H9 (cell line): ENCODE results near the gene SYVN1. TPM values are rescaled to one million over a fixed set of nuclear protein-coding genes. Genes with fewer than 3 reads are reported as not detected.
A peak's percentile ranks its signal among the peaks of the same experiment; 100 is the strongest.

Source experiments
- DNase-seq: peaks from one replicate; pipeline ENCODE4 v3.0.0-alpha.2; 2017
- H2AFZ ChIP-seq: one replicate; pipeline ENCODE4 v1.6.1; 2013; ENCODE audit warnings: mild to moderate bottlenecking, low read length, control low read depth, moderate library complexity
- H2AK5ac ChIP-seq: 2 replicates; pipeline ENCODE4 v1.6.1; 2013; ENCODE audit warnings: low read length, control low read depth, mixed read lengths; ENCODE audit not compliant: insufficient read length
- H2BK120ac ChIP-seq: one replicate; pipeline ENCODE4 v1.6.1; 2013; ENCODE audit warnings: low read depth, mild to moderate bottlenecking, low read length, control low read depth, inconsistent platforms; ENCODE audit not compliant: poor library complexity, severe bottlenecking
- H2BK12ac ChIP-seq: 2 replicates; pipeline ENCODE4 v1.6.1; 2013; ENCODE audit warnings: low read length, control low read depth, mixed read lengths, low read depth; ENCODE audit not compliant: insufficient read length
- H2BK15ac ChIP-seq: 2 replicates; pipeline ENCODE4 v1.6.1; 2013; ENCODE audit warnings: low read depth, low read length, control low read depth
- H2BK20ac ChIP-seq: one replicate; pipeline ENCODE4 v1.6.1; 2013; ENCODE audit warnings: low read depth, mild to moderate bottlenecking, low read length, control low read depth, inconsistent platforms; ENCODE audit not compliant: poor library complexity, severe bottlenecking
- H2BK5ac ChIP-seq: 2 replicates; pipeline ENCODE4 v1.6.1; 2013; ENCODE audit warnings: low read length, control low read depth, mixed read lengths; ENCODE audit not compliant: insufficient read length
- H3K14ac ChIP-seq: 2 replicates; pipeline ENCODE4 v1.6.1; 2013; ENCODE audit warnings: low read length, control low read depth; ENCODE audit not compliant: insufficient read depth
- H3K18ac ChIP-seq: 2 replicates; pipeline ENCODE4 v1.6.1; 2013; ENCODE audit warnings: low read depth, mild to moderate bottlenecking, mixed read lengths, low read length, control low read depth; ENCODE audit not compliant: insufficient read length
- H3K23ac ChIP-seq: 2 replicates; pipeline ENCODE4 v1.6.1; 2013; ENCODE audit warnings: low read length, control low read depth, mixed read lengths, low read depth; ENCODE audit not compliant: insufficient read length
- H3K23me2 ChIP-seq: 2 replicates; pipeline ENCODE4 v1.6.1; 2013; ENCODE audit warnings: low read depth, mild to moderate bottlenecking, mixed read lengths, low read length, control low read depth; ENCODE audit not compliant: insufficient read length, poor library complexity, severe bottlenecking
- H3K27ac ChIP-seq: 2 replicates; pipeline ENCODE4 v1.5.1; 2013; ENCODE audit warnings: low read length, control low read depth, mixed read lengths, low read depth; ENCODE audit not compliant: insufficient read length
- H3K27me3 ChIP-seq: 2 replicates; pipeline ENCODE4 v1.6.1; 2013; ENCODE audit warnings: low read length, control low read depth, inconsistent platforms; ENCODE audit not compliant: insufficient read depth
- H3K4ac ChIP-seq: 2 replicates; pipeline ENCODE4 v1.6.1; 2013; ENCODE audit warnings: low read depth, mild to moderate bottlenecking, control low read depth, inconsistent platforms, low read length, moderate library complexity
- H3K4me1 ChIP-seq: 2 replicates; pipeline ENCODE4 v1.6.1; 2013; ENCODE audit warnings: low read length, control low read depth, inconsistent platforms; ENCODE audit not compliant: insufficient read depth
- H3K4me2 ChIP-seq: 2 replicates; pipeline ENCODE4 v1.6.1; 2013; ENCODE audit warnings: low read length, control low read depth, mixed read lengths; ENCODE audit not compliant: insufficient read length, insufficient read depth
- H3K56ac ChIP-seq: 2 replicates; pipeline ENCODE4 v1.6.1; 2013; ENCODE audit warnings: low read depth, mild to moderate bottlenecking, mixed read lengths, low read length, control low read depth; ENCODE audit not compliant: insufficient read length
- H3K79me1 ChIP-seq: 2 replicates; pipeline ENCODE4 v1.6.1; 2013; ENCODE audit warnings: low read depth, mild to moderate bottlenecking, moderate library complexity, low read length, control low read depth, inconsistent platforms; ENCODE audit not compliant: insufficient read depth, poor library complexity, severe bottlenecking
- H3K79me2 ChIP-seq: 2 replicates; pipeline ENCODE4 v1.6.1; 2013; ENCODE audit warnings: low read length, control low read depth, inconsistent platforms; ENCODE audit not compliant: insufficient read depth
- H3K9ac ChIP-seq: 2 replicates; pipeline ENCODE4 v1.6.1; 2013; ENCODE audit warnings: low read length, control low read depth, mixed read lengths; ENCODE audit not compliant: insufficient read length; ENCODE audit errors: extremely low read depth
- H3K9me3 ChIP-seq: one replicate; pipeline ENCODE4 v1.6.1; 2013; ENCODE audit warnings: low read depth, low read length, inconsistent platforms; ENCODE audit not compliant: control insufficient read depth
- H3T11ph ChIP-seq: one replicate; pipeline ENCODE4 v1.6.1; 2013; ENCODE audit warnings: mild to moderate bottlenecking, low read length, control low read depth, inconsistent platforms
- H4K20me1 ChIP-seq: one replicate; pipeline ENCODE4 v1.6.1; 2013; ENCODE audit not compliant: control insufficient read depth, insufficient read length, insufficient read depth
- H4K5ac ChIP-seq: 2 replicates; pipeline ENCODE4 v1.6.1; 2013; ENCODE audit warnings: low read depth, mild to moderate bottlenecking, mixed read lengths, low read length, control low read depth; ENCODE audit not compliant: insufficient read length
- H4K8ac ChIP-seq: replicated peaks from 2 replicates; pipeline ENCODE4 v1.6.1; 2013; ENCODE audit warnings: low read length, control low read depth, mixed read lengths, low read depth; ENCODE audit not compliant: insufficient read length
- H4K91ac ChIP-seq: 2 replicates; pipeline ENCODE4 v1.6.1; 2013; ENCODE audit warnings: low read depth, mild to moderate bottlenecking, moderate library complexity, mixed read lengths, low read length, control low read depth; ENCODE audit not compliant: insufficient read length
- H3K27ac Mint-ChIP-seq, 3 experiments: 2 replicates in 2 of 3; 3 replicates in 1 of 3; pipeline ENCODE4 v1.8.0; 2020 to 2021; ENCODE audit warnings: mixed read lengths in 3 of 3, mild to moderate bottlenecking in 1 of 3, moderate library complexity in 1 of 3
- H3K27me3 Mint-ChIP-seq: 2 replicates; pipeline ENCODE4 v1.8.0; 2021; ENCODE audit warnings: low read depth, mild to moderate bottlenecking, moderate library complexity, mixed read lengths
- H3K36me3 Mint-ChIP-seq, 3 experiments: 2 replicates in 2 of 3; 3 replicates in 1 of 3; pipeline ENCODE4 v1.8.0; 2020 to 2021; ENCODE audit warnings: low read depth in 3 of 3, mixed read lengths in 3 of 3; ENCODE audit not compliant: insufficient read depth in 1 of 3
- H3K4me1 Mint-ChIP-seq, 2 experiments: 2 replicates each; pipeline ENCODE4 v1.8.0; 2020; ENCODE audit warnings: mixed read lengths in 2 of 2
- H3K4me3 Mint-ChIP-seq, 2 experiments: 2 replicates in 1 of 2; 3 replicates in 1 of 2; pipeline ENCODE4 v1.8.0; 2020 to 2021; ENCODE audit warnings: mild to moderate bottlenecking in 2 of 2, mixed read lengths in 2 of 2, moderate library complexity in 1 of 2
- H3K9me3 Mint-ChIP-seq, 2 experiments: 2 replicates in 1 of 2; 3 replicates in 1 of 2; pipeline ENCODE4 v1.8.0; 2020; ENCODE audit warnings: mild to moderate bottlenecking in 2 of 2, mixed read lengths in 2 of 2, moderate library complexity in 1 of 2
- WGBS: extraction: QIAGEN DNeasy Blood & Tissue Kit; methylation state at CpG from one replicate; pipeline ENCODE4 v1.1.7; 2013; ENCODE audit warnings: missing lambda C conversion rate, low lambda C conversion rate, mixed read lengths; ENCODE audit not compliant: insufficient read length; ENCODE audit errors: extremely low coverage; 5-methylcytosine and 5-hydroxymethylcytosine counted together
- total RNA-seq: library from RNA; stranded (reverse); gene quantifications from 2 replicates; pipeline ENCODE4 v1.2.1, GENCODE V29; 2021
- TF ChIP-seq, protein P1 (sequence below): fragments of 200-600 bp; sonication (generic); conservative IDR thresholded peaks from 3 replicates; pipeline ENCODE4 v1.8.0; 2021; ENCODE audit warnings: antibody characterized with exemption, mild to moderate bottlenecking

SYVN1 gene
- total RNA-seq, 1 experiment from 2014 or later: 31.6 TPM

DNA sequence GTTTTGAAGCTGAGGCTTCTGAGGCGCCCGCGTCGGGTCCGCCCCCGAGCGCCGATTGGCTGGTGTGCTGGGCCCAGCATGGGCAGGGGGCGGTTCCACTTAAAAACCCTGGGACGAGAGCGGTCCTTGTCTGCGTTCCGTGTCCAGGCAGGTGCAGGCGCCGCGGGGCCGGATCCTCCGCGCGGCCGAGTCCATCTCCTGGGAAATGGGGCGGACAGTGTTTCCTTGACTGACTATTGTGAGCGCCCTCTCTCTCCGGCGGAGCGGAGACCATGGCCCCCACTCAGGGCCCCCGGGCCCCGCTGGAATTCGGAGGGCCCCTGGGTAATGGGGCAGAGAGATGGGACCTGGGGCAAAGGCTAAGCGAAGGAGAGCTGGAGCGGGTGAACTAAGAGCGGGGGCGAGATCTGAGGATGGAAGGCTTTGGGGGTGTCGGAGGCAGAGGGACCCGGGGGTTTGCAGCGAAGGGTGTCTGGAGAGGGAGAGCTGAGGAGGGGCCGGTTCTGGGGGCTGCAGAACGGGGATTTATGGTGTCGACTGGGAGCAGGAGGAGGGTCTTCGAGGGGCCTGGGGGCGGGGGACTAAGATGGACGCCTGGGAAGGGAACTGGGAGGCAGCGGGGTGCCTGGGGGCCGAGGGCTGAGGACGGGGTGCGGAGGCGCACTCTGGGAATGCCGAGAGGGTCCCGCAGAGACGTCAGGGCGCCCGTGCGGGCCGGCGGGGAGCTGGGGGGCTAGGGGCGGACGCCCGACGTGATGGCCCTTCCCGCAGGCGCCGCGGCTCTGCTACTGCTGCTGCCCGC, 22.4 kb downstream of the SYVN1 start, which contains the start of gene TM7SF2:
Gene TM7SF2 (plus strand): TSS at position 129 of the 802 bp plus-strand sequence. CDS start 144 bp downstream, at position 273.
- Histone ChIP-seq H2BK5ac (no peak within 1 kb of the TSS), H3K56ac (no peak within 1 kb of the TSS), H4K5ac (no peak within 1 kb of the TSS), H3K9ac (peak within 1 kb of the TSS; percentile 53), H3K79me2 (no peaks in the 10 kb centered on the region), H2AFZ (no peak within 1 kb of the TSS), H3K4ac (no peak within 1 kb of the TSS), H4K20me1 (no peaks in the 10 kb centered on the region), H4K91ac (no peak within 1 kb of the TSS), H3K18ac (no peak within 1 kb of the TSS), H2AK5ac (no peak within 1 kb of the TSS), H3K9me3 (no peaks in the 10 kb centered on the region), H3T11ph (no peak within 1 kb of the TSS), H4K8ac (no peak within 1 kb of the TSS), H2BK15ac (no peak within 1 kb of the TSS), H3K14ac (peak within 1 kb of the TSS; percentile 58), H3K23ac (no peak within 1 kb of the TSS), H2BK120ac (no peak within 1 kb of the TSS), H3K4me1 (no peaks in the 10 kb centered on the region), H3K27me3 (no peaks in the 10 kb centered on the region), H3K79me1 (no peaks in the 10 kb centered on the region), H3K23me2 (peaks cover 17% of the 10 kb centered on the region), H3K27ac (no peak within 1 kb of the TSS), H2BK20ac (no peak within 1 kb of the TSS), H2BK12ac (no peak within 1 kb of the TSS), H3K4me2 (peak within 1 kb of the TSS; percentile 56)
- peak within 1 kb of the TSS; percentile 82 to 99 for H3K4me3 Mint-ChIP-seq
- peaks cover 1% of the 10 kb centered on the region; the same call in 1 of the 2 replicates for H3K27me3 Mint-ChIP-seq
- TF ChIP-seq, protein P1, sequence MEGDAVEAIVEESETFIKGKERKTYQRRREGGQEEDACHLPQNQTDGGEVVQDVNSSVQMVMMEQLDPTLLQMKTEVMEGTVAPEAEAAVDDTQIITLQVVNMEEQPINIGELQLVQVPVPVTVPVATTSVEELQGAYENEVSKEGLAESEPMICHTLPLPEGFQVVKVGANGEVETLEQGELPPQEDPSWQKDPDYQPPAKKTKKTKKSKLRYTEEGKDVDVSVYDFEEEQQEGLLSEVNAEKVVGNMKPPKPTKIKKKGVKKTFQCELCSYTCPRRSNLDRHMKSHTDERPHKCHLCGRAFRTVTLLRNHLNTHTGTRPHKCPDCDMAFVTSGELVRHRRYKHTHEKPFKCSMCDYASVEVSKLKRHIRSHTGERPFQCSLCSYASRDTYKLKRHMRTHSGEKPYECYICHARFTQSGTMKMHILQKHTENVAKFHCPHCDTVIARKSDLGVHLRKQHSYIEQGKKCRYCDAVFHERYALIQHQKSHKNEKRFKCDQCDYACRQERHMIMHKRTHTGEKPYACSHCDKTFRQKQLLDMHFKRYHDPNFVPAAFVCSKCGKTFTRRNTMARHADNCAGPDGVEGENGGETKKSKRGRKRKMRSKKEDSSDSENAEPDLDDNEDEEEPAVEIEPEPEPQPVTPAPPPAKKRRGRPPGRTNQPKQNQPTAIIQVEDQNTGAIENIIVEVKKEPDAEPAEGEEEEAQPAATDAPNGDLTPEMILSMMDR: no peak
- H3K27ac Mint-ChIP-seq: peak within 1 kb of the TSS; percentile 89 to 96 (median 94); a peak in 6 of 7 replicates
- peak; percentile 97 for DNase-seq
- no CpG with 5 or more reads among the region's 64 CpGs for whole genome bisulfite sequencing
- no peaks in the 10 kb centered on the region for H3K9me3 Mint-ChIP-seq
- peaks cover 15 to 23% of the 10 kb centered on the region in 2 experiments for H3K4me1 Mint-ChIP-seq
- H3K36me3 Mint-ChIP-seq: peaks cover 2 to 28% (median 23%) of the 10 kb centered on the region in 3 experiments; a peak in 6 of 7 replicates
